ENCODE measurements around the gene COL21A1.
"Not testable (repeated sequence)": the region's sequence is repeated elsewhere in the genome, so short reads cannot be mapped to it uniquely, and the experiment has no call there.

The COL21A1 gene

DNA sequence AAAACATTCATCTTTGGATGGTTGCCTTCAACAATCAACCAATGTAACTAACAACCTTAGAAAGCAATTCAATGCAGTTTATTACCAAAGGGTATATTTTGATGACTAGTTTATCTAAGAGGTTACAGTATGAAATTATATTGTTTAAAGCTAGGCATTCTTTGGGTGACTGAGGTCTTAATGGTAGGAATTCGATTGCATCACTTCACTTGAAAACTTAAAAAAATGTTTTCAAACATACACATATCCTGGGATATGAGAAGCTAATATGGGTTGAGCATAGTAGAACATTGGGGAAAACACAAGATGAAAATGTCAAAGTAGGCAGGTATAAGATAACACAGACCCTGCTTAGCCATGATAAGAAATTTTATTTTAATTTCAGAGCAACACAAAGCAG, 227.4 kb downstream of the COL21A1 start:
- H3K4me1 Mint-ChIP-seq = peaks cover 25% of the 10 kb centered on the region
- H3K4me3 Mint-ChIP-seq = no peak overlapping the region

DNA sequence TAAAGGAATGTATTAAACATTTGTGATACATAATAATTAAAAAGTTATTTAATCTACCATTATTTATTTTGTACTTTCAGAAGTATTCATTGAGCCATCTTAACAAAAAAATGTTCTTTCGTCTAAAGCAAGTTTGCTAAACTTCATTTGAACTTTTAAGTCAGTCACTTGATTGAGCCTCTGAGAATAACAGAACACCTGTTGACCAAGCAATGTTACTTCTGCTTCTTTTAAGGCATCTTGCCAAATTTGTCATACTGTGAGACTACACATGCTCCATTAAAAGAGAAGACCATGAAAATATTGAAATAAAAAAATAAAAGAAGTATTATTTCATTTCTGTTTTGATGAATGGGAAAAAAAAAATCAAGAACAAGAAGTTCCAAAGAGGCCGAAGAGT, 230.2 kb downstream of the COL21A1 start:
- H3K27me3 Mint-ChIP-seq (ENCODE audit: low read depth) = no peaks in the 10 kb centered on the region
- H3K27ac Mint-ChIP-seq = no peak overlapping the region
- no peaks in the 10 kb centered on the region for H3K36me3 Mint-ChIP-seq (ENCODE audit: low read depth)
- peaks cover 10% of the 10 kb centered on the region for H3K4me1 Mint-ChIP-seq
- H3K4me3 Mint-ChIP-seq = no peak overlapping the region
- peaks cover 5% of the 10 kb centered on the region for H3K9me3 Mint-ChIP-seq
- TF ChIP-seq, protein P1, sequence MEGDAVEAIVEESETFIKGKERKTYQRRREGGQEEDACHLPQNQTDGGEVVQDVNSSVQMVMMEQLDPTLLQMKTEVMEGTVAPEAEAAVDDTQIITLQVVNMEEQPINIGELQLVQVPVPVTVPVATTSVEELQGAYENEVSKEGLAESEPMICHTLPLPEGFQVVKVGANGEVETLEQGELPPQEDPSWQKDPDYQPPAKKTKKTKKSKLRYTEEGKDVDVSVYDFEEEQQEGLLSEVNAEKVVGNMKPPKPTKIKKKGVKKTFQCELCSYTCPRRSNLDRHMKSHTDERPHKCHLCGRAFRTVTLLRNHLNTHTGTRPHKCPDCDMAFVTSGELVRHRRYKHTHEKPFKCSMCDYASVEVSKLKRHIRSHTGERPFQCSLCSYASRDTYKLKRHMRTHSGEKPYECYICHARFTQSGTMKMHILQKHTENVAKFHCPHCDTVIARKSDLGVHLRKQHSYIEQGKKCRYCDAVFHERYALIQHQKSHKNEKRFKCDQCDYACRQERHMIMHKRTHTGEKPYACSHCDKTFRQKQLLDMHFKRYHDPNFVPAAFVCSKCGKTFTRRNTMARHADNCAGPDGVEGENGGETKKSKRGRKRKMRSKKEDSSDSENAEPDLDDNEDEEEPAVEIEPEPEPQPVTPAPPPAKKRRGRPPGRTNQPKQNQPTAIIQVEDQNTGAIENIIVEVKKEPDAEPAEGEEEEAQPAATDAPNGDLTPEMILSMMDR (IDR thresholded peaks at IDR 0.05; ENCODE audit: unreplicated experiment in 3 of 3) = no peak

More for the DNA sequence above, 227.4 kb downstream of the COL21A1 start:
- Mint-ChIP-seq H3K9me3 (peaks cover 4% of the 10 kb centered on the region), H3K27ac (no peak overlapping the region), H3K27me3 (ENCODE audit: low read depth) (no peaks in the 10 kb centered on the region), H3K36me3 (ENCODE audit: low read depth) (no peaks in the 10 kb centered on the region)
- TF ChIP-seq, protein P1 (IDR thresholded peaks at IDR 0.05; ENCODE audit: unreplicated experiment in 3 of 3) = no peak

DNA sequence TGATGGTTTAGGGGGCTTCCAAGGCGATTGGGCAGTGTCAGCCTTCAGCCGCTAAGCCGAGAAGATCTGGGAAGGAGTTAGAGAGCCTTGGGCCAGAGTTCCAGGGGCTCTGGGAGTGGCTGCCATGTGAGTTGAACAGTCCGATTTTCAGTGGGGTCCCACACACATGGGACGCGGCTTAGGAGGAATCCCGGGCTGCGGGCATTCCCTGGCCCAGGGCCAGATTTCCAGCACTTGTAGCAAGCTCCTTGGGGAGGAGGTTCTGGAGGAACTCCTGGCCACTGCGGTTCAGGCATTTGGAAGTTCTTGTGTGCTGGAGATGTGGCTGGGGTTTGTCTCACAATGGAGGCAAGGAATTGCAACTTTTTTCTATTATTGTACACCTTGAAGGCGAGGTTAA, 233.3 kb downstream of the COL21A1 start:
- H3K36me3 Mint-ChIP-seq (ENCODE audit: low read depth); H3K4me1 Mint-ChIP-seq; H3K27ac Mint-ChIP-seq; H3K4me3 Mint-ChIP-seq; H3K9me3 Mint-ChIP-seq; H3K27me3 Mint-ChIP-seq (ENCODE audit: low read depth): not testable (repeated sequence)

DNA sequence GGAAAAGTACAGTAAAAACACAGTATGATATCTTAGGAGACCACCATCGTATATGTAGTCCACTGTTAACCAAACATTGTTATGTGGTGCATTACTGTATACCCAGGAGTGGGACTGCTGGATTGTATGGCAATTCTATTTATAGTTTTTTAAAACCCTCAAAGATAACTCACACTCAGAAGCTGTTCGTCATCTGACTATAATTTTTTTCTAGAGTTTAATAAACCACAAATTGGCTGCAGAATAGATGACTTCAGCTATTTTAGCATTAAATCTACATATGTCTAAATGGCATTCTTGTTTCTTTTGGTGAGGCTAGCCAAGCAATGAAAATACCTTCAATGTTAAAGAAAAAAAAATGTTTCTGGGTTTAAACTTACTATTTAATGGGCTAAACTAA, 237.7 kb downstream of the COL21A1 start:
- Mint-ChIP-seq H3K36me3 (ENCODE audit: low read depth) (no peaks in the 10 kb centered on the region), H3K27me3 (ENCODE audit: low read depth) (no peaks in the 10 kb centered on the region), H3K4me1 (peaks cover 4% of the 10 kb centered on the region), H3K4me3 (no peak overlapping the region), H3K9me3 (no peaks in the 10 kb centered on the region), H3K27ac (no peak overlapping the region)
- TF ChIP-seq, protein P1 (IDR thresholded peaks at IDR 0.05; ENCODE audit: unreplicated experiment in 3 of 3) = no peak

Data from nephron (organoid).